ENCODE results near the gene MLKL. TPM values are rescaled to one million over a fixed set of nuclear protein-coding genes. Genes with fewer than 3 reads are reported as not detected.
"Not testable (repeated sequence)": the region's sequence is repeated elsewhere in the genome, so short reads cannot be mapped to it uniquely, and the experiment has no call there.

The MLKL gene
- total RNA-seq, 1 donor from 2014 or later: 3.2 TPM

GRCh38 chr16:74724820-74725549 lies 24.3 kb upstream of the MLKL start:
- no peak overlapping the region for H3K27ac ChIP-seq (replicated peaks)
- TF ChIP-seq, protein P1, sequence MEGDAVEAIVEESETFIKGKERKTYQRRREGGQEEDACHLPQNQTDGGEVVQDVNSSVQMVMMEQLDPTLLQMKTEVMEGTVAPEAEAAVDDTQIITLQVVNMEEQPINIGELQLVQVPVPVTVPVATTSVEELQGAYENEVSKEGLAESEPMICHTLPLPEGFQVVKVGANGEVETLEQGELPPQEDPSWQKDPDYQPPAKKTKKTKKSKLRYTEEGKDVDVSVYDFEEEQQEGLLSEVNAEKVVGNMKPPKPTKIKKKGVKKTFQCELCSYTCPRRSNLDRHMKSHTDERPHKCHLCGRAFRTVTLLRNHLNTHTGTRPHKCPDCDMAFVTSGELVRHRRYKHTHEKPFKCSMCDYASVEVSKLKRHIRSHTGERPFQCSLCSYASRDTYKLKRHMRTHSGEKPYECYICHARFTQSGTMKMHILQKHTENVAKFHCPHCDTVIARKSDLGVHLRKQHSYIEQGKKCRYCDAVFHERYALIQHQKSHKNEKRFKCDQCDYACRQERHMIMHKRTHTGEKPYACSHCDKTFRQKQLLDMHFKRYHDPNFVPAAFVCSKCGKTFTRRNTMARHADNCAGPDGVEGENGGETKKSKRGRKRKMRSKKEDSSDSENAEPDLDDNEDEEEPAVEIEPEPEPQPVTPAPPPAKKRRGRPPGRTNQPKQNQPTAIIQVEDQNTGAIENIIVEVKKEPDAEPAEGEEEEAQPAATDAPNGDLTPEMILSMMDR (IDR thresholded peaks at IDR 0.05; ENCODE audit: borderline replicate concordance): no peak
- H3K9me3 ChIP-seq (replicated peaks): peaks cover 12% of the 10 kb centered on the region
- no peak for DNase-seq
- no peaks in the 10 kb centered on the region for H3K36me3 ChIP-seq
- no peaks in the 10 kb centered on the region for H3K4me1 ChIP-seq
- H3K4me3 ChIP-seq: no peak overlapping the region
- H3K27me3 ChIP-seq (ENCODE audit: low read depth): peaks cover 48% of the 10 kb centered on the region
- intact Hi-C loops (cut with micrococcal nuclease): no loop called here

GRCh38 chr16:74723256-74723655 lies 22.6 kb upstream of the MLKL start:
- TF ChIP-seq, protein P1 (IDR thresholded peaks at IDR 0.05; ENCODE audit: borderline replicate concordance): no peak
- H3K36me3 ChIP-seq: no peaks in the 10 kb centered on the region
- peaks cover 60% of the 10 kb centered on the region for H3K27me3 ChIP-seq (ENCODE audit: low read depth)
- peaks cover 12% of the 10 kb centered on the region for H3K9me3 ChIP-seq (replicated peaks)
- intact Hi-C loops (cut with micrococcal nuclease): no loop called here
- H3K27ac ChIP-seq (replicated peaks): no peak overlapping the region
- H3K4me1 ChIP-seq: no peaks in the 10 kb centered on the region
- no peak for DNase-seq
- H3K4me3 ChIP-seq: no peak overlapping the region

GRCh38 chr16:74722156-74722555 lies 21.5 kb upstream of the MLKL start:
- H3K36me3 ChIP-seq; intact Hi-C loops (cut with micrococcal nuclease); H3K4me1 ChIP-seq; H3K4me3 ChIP-seq; H3K9me3 ChIP-seq (replicated peaks); H3K27ac ChIP-seq (replicated peaks); DNase-seq: not testable (repeated sequence)
- peaks cover 56% of the 10 kb centered on the region for H3K27me3 ChIP-seq (ENCODE audit: low read depth)

GRCh38 chr16:74721716-74722115 lies 21.1 kb upstream of the MLKL start:
- Histone ChIP-seq H3K27me3 (ENCODE audit: low read depth) (peaks cover 52% of the 10 kb centered on the region), H3K4me1 (no peaks in the 10 kb centered on the region), H3K27ac (replicated peaks) (no peak overlapping the region), H3K9me3 (replicated peaks) (peaks cover 3% of the 10 kb centered on the region), H3K4me3 (no peak overlapping the region), H3K36me3 (no peaks in the 10 kb centered on the region)
- TF ChIP-seq, protein P1 (IDR thresholded peaks at IDR 0.05; ENCODE audit: borderline replicate concordance): no peak
- DNase-seq: no peak
- intact Hi-C loops (cut with micrococcal nuclease): no loop called here

DNA sequence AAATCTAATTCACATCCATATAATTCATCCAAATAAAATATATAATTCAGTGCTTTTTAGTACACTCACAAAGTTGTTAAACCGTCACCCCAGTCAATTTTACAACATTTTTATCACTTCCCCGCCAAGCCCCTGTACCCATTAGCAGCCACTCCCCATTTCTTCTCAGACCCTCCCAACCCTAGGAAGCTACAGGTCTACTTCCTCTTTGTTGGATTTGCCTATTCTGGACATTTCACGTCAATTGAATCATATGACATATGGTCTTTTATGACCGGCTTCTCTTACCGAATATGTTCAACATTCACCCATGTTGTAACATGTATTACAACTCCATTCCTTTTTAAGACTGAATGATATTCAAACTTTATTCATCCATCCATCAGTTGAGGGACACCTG lies 19.9 kb upstream of the MLKL start:
- H3K27me3 ChIP-seq (ENCODE audit: low read depth): peaks cover 47% of the 10 kb centered on the region
- H3K36me3 ChIP-seq: no peaks in the 10 kb centered on the region
- TF ChIP-seq, protein P1 (IDR thresholded peaks at IDR 0.05; ENCODE audit: borderline replicate concordance): no peak
- H3K4me1 ChIP-seq: no peaks in the 10 kb centered on the region
- DNase-seq: no peak
- intact Hi-C loops (cut with micrococcal nuclease): no loop called here
- no peak overlapping the region for H3K27ac ChIP-seq (replicated peaks)
- no peaks in the 10 kb centered on the region for H3K9me3 ChIP-seq (replicated peaks)
- no peak overlapping the region for H3K4me3 ChIP-seq

- Histone ChIP-seq H3K36me3 (no peaks in the 10 kb centered on the region), H3K27me3 (ENCODE audit: low read depth) (peaks cover 35% of the 10 kb centered on the region), H3K4me1 (no peaks in the 10 kb centered on the region), H3K9me3 (replicated peaks) (no peaks in the 10 kb centered on the region), H3K27ac (replicated peaks) (no peak overlapping the region), H3K4me3 (no peak overlapping the region)
- TF ChIP-seq, protein P1 (IDR thresholded peaks at IDR 0.05; ENCODE audit: borderline replicate concordance): no peak
- intact Hi-C loops (cut with micrococcal nuclease): no loop called here
- no peak for DNase-seq
Observed at GRCh38 chr16:74718741-74719610, 18.3 kb upstream of the MLKL start.
